ENCODE results near the gene RIMOC1. TPM values are rescaled to one million over a fixed set of nuclear protein-coding genes. Genes with fewer than 3 reads are reported as not detected.

RIMOC1 gene
- total and polyA plus RNA-seq, 7 donors = 2.1 to 9.7 (median 6.8) TPM

- Histone ChIP-seq H3K4me1 (peaks cover 11% of the 10 kb centered on the region), H3K9me3 (no peaks in the 10 kb centered on the region), H3K27me3 (ENCODE audit: insufficient read depth in 3 of 3, low read length in 2 of 3) (no peaks in the 10 kb centered on the region), H3K4me3 (no peak overlapping the region), H3K36me3 (ENCODE audit: insufficient read depth in 1 of 2, low read depth in 1 of 2) (peaks cover 11 to 80% of the 10 kb centered on the region in 2 donors), H3K27ac (no peak overlapping the region)
- TF ChIP-seq CTCF (IDR thresholded peaks at IDR 0.05) = no peak
- DNase-seq (no peak), ATAC-seq (no peak)
- WGBS, 3 donors = 48 to 61% (median 60%) methylated on average over 2 of the region's 2 CpGs
- intact Hi-C loops (cut with DNase I) = no loop called here
Observed at GRCh38 chr5:41918105-41918504, 14.0 kb downstream of the RIMOC1 start.

- no peaks in the 10 kb centered on the region for H3K27me3 ChIP-seq (ENCODE audit: insufficient read depth in 3 of 3, low read length in 2 of 3)
- ATAC-seq (no peak), DNase-seq (no peak)
- H3K36me3 ChIP-seq (ENCODE audit: insufficient read depth in 1 of 2, low read depth in 1 of 2) = peaks cover 7 to 49% of the 10 kb centered on the region in 2 donors
- WGBS, 3 donors = 94 to 99% (median 96%) methylated on average over 1 of the region's 1 CpG
- no peaks in the 10 kb centered on the region for H3K9me3 ChIP-seq
- intact Hi-C loops (cut with DNase I) = loop anchor here (10.0 kb wide), 2 partner anchors 504 to 844 kb away; partner anchors contain the start of gene GHR (in 1 of the 2)
- no peak overlapping the region for H3K4me3 ChIP-seq
- no peak for TF ChIP-seq CTCF (IDR thresholded peaks at IDR 0.05)
- H3K27ac ChIP-seq = no peak overlapping the region
- H3K4me1 ChIP-seq = peaks cover 16% of the 10 kb centered on the region
Observed at GRCh38 chr5:41921166-41921565, 17.0 kb downstream of the RIMOC1 start.

- peak overlapping the region; percentile 10 for H3K27ac ChIP-seq
- H3K4me3 ChIP-seq = no peak overlapping the region
- intact Hi-C loops (cut with DNase I) = loop anchor here (10.0 kb wide), 2 partner anchors 503 to 843 kb away; partner anchors contain the start of gene GHR (in 1 of the 2)
- H3K9me3 ChIP-seq = no peaks in the 10 kb centered on the region
- WGBS, 3 donors = 48 to 60% (median 57%) methylated on average over 1 of the region's 1 CpG
- H3K27me3 ChIP-seq (ENCODE audit: insufficient read depth in 3 of 3, low read length in 2 of 3) = no peaks in the 10 kb centered on the region
- ATAC-seq = no peak
- peaks cover 16% of the 10 kb centered on the region for H3K4me1 ChIP-seq
- no peak for TF ChIP-seq CTCF (IDR thresholded peaks at IDR 0.05)
- peaks cover 7 to 42% of the 10 kb centered on the region in 2 donors for H3K36me3 ChIP-seq (ENCODE audit: insufficient read depth in 1 of 2, low read depth in 1 of 2)
- no peak for DNase-seq
Observed at GRCh38 chr5:41921874-41922273, 17.7 kb downstream of the RIMOC1 start.

- no peaks in the 10 kb centered on the region for H3K27me3 ChIP-seq (ENCODE audit: insufficient read depth in 3 of 3, low read length in 2 of 3)
- ATAC-seq (no peak), DNase-seq (no peak)
- intact Hi-C loops (cut with DNase I) = loop anchor here (10.0 kb wide), 2 partner anchors 500 to 840 kb away; partner anchors contain the start of gene GHR (in 1 of the 2)
- WGBS, 3 donors = 70 to 75% (median 71%) methylated on average over 4 of the region's 4 CpGs
- H3K27ac ChIP-seq = peak overlapping the region; percentile 93
- H3K4me1 ChIP-seq = peaks cover 16% of the 10 kb centered on the region
- no peak for TF ChIP-seq CTCF (IDR thresholded peaks at IDR 0.05)
- H3K9me3 ChIP-seq = no peaks in the 10 kb centered on the region
- H3K4me3 ChIP-seq = peak overlapping the region; percentile 80
- peaks cover 5 to 18% of the 10 kb centered on the region in 2 donors for H3K36me3 ChIP-seq (ENCODE audit: insufficient read depth in 1 of 2, low read depth in 1 of 2)
Observed at GRCh38 chr5:41924526-41924871, 20.4 kb downstream of the RIMOC1 start.
